Stimulated activated CD8-positive, alpha-beta memory T cell treated with anti-CD3 and anti-CD28 coated beads, Interleukin-12 subunit alpha, Interleukin-12 subunit beta, amount 100 ng/mL, for 1 hour (primary cell): ENCODE data around the gene RBM6.
"Not testable (repeated sequence)": the region's sequence is repeated elsewhere in the genome, so short reads cannot be mapped to it uniquely, and the experiment has no call there.

Experiments used
- DNase-seq: peaks from one replicate; pipeline ENCODE4 v3.0.0-alpha.2; 2020; ENCODE audit warnings: low read depth

RBM6 gene

GRCh38 chr3:49914906-49915305, 25.0 kb upstream of the RBM6 start:
- DNase-seq, result no peak

- no peak for DNase-seq
Observed at GRCh38 chr3:49916686-49917085, 23.3 kb upstream of the RBM6 start.

GRCh38 chr3:49917806-49918590, 22.0 kb upstream of the RBM6 start:
- DNase-seq, result not testable (repeated sequence)

- DNase-seq, result no peak
Observed at GRCh38 chr3:49924683-49925082, 15.3 kb upstream of the RBM6 start.

DNA sequence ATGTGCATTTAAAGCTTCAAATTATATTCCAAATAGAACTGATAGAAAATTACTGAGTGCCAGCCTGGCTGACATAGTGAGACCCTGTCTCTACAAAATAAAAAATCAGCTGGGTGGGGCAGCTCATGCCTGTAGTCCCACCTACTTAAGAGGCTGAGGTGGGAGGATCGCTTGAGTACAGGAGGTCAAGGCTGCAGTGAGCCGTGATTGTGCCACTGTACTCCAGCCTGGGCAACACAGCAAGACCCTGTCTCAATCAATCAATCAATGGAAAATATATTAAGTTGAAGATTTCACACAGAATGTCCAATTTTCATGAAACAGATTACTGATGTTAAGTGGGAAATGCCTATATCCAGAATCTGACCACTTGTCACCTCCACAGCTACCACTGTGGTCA, 14.5 kb upstream of the RBM6 start:
- DNase-seq, result no peak

DNA sequence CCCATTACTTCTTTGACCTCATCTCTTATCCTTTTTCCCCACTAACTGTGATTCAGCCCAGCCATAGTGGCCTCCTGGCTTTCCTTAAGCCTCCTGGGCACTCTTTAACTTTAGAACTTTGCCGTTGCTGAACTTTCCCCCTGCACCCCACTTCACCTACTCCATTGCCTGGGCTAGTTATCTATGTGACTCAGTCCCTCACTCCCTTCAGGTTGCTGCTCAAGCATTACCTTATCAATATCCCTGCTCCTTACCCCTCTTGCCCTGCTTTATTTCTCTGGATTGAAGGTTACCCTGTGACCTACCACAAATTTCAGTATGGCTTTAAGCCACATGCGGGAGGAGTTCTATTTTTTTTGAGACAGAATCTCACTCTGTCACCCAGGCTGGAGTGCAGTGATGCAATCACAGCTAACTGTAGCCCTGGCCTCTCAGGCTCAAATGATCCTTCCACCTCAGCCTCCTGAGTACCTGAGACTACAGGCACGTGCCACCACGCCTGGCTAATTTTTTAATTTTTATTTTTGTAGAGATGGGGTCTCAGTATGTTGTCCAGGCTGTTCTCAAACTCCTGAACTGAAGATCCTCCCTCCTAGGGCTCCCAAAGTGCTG, 13.7 kb upstream of the RBM6 start:
- no peak for DNase-seq

- DNase-seq, result no peak
Observed at GRCh38 chr3:49927798-49928197, 12.2 kb upstream of the RBM6 start.

DNA sequence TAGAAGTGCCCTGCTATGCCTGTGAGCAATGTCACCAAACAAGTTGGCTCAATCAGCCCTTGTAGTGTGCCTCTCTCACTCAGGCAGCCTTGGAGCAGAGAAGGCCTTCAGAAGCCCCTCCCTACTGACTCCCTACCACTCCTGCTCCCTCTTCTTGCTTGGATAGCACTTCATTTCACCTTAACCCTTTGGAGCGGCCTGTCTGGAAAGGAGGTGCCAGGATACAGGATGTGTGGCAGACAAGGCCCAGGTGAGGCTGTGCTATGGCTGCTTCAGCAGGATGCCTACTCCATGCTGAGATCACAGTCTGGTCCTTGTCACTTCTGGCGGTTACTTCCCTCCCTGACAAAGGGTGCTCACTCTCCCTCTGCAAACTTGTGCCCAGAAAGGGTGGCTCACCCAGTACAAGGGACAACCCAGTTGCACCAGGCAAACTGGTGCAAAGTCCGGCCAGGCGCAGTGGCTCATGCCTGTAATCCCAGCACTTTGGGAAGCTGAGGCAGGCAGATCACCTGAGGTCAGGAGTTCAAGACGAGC, 11.4 kb upstream of the RBM6 start:
- no peak for DNase-seq

GRCh38 chr3:49929291-49930167, 10.4 kb upstream of the RBM6 start, which contains the start of gene MON1A:
MON1A (minus strand) TSS chr3:49929811; CDS start chr3:49913346, 16,465 bp downstream.
- peak; percentile 77 for DNase-seq

GRCh38 chr3:49930168-49930690, 9.7 kb upstream of the RBM6 start:
- DNase-seq, result no peak

- no peak for DNase-seq
Observed at GRCh38 chr3:49930922-49931321, 9.0 kb upstream of the RBM6 start.

GRCh38 chr3:49932281-49932680, 7.7 kb upstream of the RBM6 start:
- DNase-seq, result not testable (repeated sequence)

DNA sequence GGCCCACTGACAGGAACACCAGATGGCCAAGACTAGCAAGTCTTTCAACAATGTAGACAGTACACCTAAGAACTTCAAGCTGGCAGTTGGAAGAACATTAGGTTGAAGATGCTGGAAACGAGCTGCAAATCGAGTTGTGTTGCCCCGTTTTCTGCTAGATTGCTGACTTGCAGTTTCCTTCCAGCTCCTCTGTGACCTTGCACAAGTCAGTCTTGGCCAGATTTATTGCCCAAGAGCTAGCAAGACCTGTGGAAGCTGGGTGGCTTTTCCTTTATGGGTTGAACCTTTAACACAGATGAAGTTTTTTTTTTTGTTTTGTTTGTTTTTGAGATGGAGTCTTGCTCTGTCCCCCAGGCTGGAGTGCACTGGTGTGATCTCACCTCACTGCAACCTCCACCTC, 2.9 kb upstream of the RBM6 start:
- no peak for DNase-seq

- no peak for DNase-seq
Observed at GRCh38 chr3:49940667-49941249, 808 bp downstream of the RBM6 start.

GRCh38 chr3:49942651-49943050, 2.7 kb downstream of the RBM6 start:
- DNase-seq, result no peak

GRCh38 chr3:49952924-49953323, 13.0 kb downstream of the RBM6 start:
- DNase-seq, result no peak

DNA sequence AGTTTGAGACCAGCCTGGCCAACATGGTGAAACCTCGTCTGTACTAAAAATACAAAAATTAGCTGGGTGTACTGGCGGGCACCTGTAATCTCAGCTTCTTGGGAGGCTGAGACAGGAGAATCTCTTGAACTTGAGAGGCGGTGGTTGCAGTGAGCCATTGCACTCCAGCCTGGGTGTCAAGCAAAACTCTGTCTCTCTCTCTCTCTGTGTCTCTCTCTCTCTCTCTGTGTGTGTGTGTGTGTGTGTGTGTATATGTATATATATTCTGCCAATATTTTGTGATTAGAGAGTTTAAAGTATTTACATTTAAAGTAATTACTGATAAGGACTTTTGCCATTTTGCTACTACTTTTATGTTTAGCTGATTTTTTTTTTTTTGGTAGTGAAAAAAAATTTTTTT, 15.7 kb downstream of the RBM6 start:
- DNase-seq, result no peak

DNA sequence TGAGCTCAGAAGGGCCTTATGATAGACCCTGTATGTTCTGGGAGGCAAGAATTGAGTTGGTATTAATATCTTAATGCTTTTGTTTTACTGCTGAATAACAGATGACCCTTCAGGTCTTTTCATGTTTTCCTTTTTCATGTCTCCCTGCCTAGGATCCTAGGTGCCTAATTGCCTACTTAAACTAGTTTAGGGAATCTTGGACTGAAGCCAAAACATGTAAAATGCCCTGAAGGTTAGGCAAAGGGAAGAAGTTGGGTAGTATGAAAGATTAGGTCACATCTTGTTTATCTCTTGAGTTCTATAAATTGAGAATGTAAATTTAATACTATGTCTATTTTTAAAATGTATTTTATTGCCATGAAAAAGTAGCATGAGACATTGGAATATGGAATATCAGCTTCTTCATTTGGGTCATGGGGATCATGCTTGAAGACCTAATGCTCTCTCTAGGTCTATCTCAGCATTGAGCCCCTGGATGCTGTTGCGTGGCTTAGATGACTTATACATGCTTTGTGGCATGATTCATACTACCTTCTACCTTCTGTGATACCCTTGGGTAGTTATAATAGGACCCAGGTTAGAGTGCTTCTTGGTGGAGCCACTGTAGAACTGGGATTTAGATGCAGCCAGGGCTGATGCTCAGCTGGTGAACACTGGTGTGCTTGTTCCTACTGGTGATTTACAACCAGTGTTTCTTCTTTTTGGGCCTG, 26.4 kb downstream of the RBM6 start:
- DNase-seq, result no peak

- no peak for DNase-seq
Observed at GRCh38 chr3:49967291-49967690, 27.3 kb downstream of the RBM6 start.

DNA sequence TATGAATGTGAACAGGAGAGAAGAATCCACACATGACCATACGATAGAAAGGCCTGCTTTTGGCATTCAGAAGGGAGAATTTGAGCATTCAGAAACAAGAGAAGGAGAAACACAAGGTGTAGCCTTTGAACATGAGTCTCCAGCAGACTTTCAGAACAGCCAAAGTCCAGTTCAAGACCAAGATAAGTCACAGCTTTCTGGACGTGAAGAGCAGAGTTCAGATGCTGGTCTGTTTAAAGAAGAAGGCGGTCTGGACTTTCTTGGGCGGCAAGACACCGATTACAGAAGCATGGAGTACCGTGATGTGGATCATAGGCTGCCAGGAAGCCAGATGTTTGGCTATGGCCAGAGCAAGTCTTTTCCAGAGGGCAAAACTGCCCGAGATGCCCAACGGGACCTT, 28.4 kb downstream of the RBM6 start:
- DNase-seq, result no peak

DNA sequence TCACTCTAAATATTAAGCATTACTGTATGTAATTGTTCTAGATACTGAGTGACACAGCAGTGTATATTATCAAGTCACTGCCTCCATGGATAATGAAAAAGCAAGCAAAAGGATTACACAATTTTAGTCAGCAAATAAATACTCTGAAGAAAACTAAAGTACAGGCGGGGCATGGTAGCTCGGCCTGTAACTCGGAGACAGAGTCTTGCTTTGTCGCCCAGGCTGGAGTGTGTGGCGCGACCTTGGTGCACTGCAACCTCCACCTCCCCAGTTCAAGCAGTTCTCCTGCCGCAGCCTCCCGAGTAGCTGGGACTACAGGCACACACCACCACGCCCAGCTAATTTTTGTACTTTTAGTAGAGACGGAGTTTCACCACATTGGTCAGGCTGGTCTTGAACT, 32.7 kb downstream of the RBM6 start:
- DNase-seq, result no peak
